Measurements from ENCODE around the gene MMP7. TPM values are rescaled to one million over a fixed set of nuclear protein-coding genes. Genes with fewer than 3 reads are reported as not detected.
"Not testable (repeated sequence)": the region's sequence is repeated elsewhere in the genome, so short reads cannot be mapped to it uniquely, and the experiment has no call there.

The MMP7 gene
- polyA plus RNA-seq, 2 donors: 0.10 to 0.42 TPM

GRCh38 chr11:102502831-102503230 is 27.7 kb downstream of the MMP7 start:
- not testable (repeated sequence) for H3K4me1 ChIP-seq (ENCODE audit: control insufficient read depth in 2 of 2, insufficient read depth in 2 of 2, low read length in 1 of 2); H3K36me3 ChIP-seq (ENCODE audit: control insufficient read depth in 2 of 2, insufficient read depth in 2 of 2, low read length in 1 of 2); H3K27ac ChIP-seq (ENCODE audit: low read depth in 2 of 2, low read length in 1 of 2); H3K9me3 ChIP-seq (ENCODE audit: control insufficient read depth in 2 of 2, insufficient read depth in 1 of 2, low read depth in 1 of 2, low read length in 1 of 2); H3K27me3 ChIP-seq (ENCODE audit: control insufficient read depth in 1 of 2, insufficient read depth in 2 of 2, low read length in 2 of 2); H3K4me3 ChIP-seq (ENCODE audit: low read depth in 1 of 2, low read length in 2 of 2)
- WGBS, 2 donors: 88 to 94% methylated on average over 3 of the region's 3 CpGs

- no peak overlapping the region for H3K4me3 ChIP-seq (ENCODE audit: low read depth in 1 of 2, low read length in 2 of 2)
- no peaks in the 10 kb centered on the region for H3K9me3 ChIP-seq (ENCODE audit: control insufficient read depth in 2 of 2, insufficient read depth in 1 of 2, low read depth in 1 of 2, low read length in 1 of 2)
- H3K36me3 ChIP-seq (ENCODE audit: control insufficient read depth in 2 of 2, insufficient read depth in 2 of 2, low read length in 1 of 2): no peaks in the 10 kb centered on the region
- H3K27me3 ChIP-seq (ENCODE audit: control insufficient read depth in 1 of 2, insufficient read depth in 2 of 2, low read length in 2 of 2): no peaks in the 10 kb centered on the region
- no peaks in the 10 kb centered on the region for H3K4me1 ChIP-seq (ENCODE audit: control insufficient read depth in 2 of 2, insufficient read depth in 2 of 2, low read length in 1 of 2)
- 74 to 77% methylated on average over 2 of the region's 2 CpGs for WGBS, 2 donors
- H3K27ac ChIP-seq (ENCODE audit: low read depth in 2 of 2, low read length in 1 of 2): no peak overlapping the region
Observed at GRCh38 chr11:102500829-102501228, 29.7 kb downstream of the MMP7 start.

- no peaks in the 10 kb centered on the region for H3K4me1 ChIP-seq (ENCODE audit: control insufficient read depth in 2 of 2, insufficient read depth in 2 of 2, low read length in 1 of 2)
- no peaks in the 10 kb centered on the region for H3K27me3 ChIP-seq (ENCODE audit: control insufficient read depth in 1 of 2, insufficient read depth in 2 of 2, low read length in 2 of 2)
- no peaks in the 10 kb centered on the region for H3K9me3 ChIP-seq (ENCODE audit: control insufficient read depth in 2 of 2, insufficient read depth in 1 of 2, low read depth in 1 of 2, low read length in 1 of 2)
- 34 to 50% methylated on average over 2 of the region's 2 CpGs for WGBS, 2 donors
- H3K27ac ChIP-seq (ENCODE audit: low read depth in 2 of 2, low read length in 1 of 2): no peak overlapping the region
- H3K4me3 ChIP-seq (ENCODE audit: low read depth in 1 of 2, low read length in 2 of 2): no peak overlapping the region
- no peaks in the 10 kb centered on the region for H3K36me3 ChIP-seq (ENCODE audit: control insufficient read depth in 2 of 2, insufficient read depth in 2 of 2, low read length in 1 of 2)
Observed at GRCh38 chr11:102499931-102500330, 30.6 kb downstream of the MMP7 start.

GRCh38 chr11:102499151-102499550 is 31.4 kb downstream of the MMP7 start:
- H3K27ac ChIP-seq (ENCODE audit: low read depth in 2 of 2, low read length in 1 of 2): no peak overlapping the region
- WGBS, 2 donors: 94 to 96% methylated on average over 3 of the region's 3 CpGs
- H3K4me3 ChIP-seq (ENCODE audit: low read depth in 1 of 2, low read length in 2 of 2): no peak overlapping the region

GRCh38 chr11:102497061-102497460 is 33.5 kb downstream of the MMP7 start:
- no peak overlapping the region for H3K4me3 ChIP-seq (ENCODE audit: low read depth in 1 of 2, low read length in 2 of 2)
- no peaks in the 10 kb centered on the region for H3K9me3 ChIP-seq (ENCODE audit: control insufficient read depth in 2 of 2, insufficient read depth in 1 of 2, low read depth in 1 of 2, low read length in 1 of 2)
- H3K4me1 ChIP-seq (ENCODE audit: control insufficient read depth in 2 of 2, insufficient read depth in 2 of 2, low read length in 1 of 2): no peaks in the 10 kb centered on the region
- no peak overlapping the region for H3K27ac ChIP-seq (ENCODE audit: low read depth in 2 of 2, low read length in 1 of 2)
- H3K27me3 ChIP-seq (ENCODE audit: control insufficient read depth in 1 of 2, insufficient read depth in 2 of 2, low read length in 2 of 2): no peaks in the 10 kb centered on the region
- WGBS, 2 donors: 81 to 91% methylated on average over 4 of the region's 4 CpGs
- no peaks in the 10 kb centered on the region for H3K36me3 ChIP-seq (ENCODE audit: control insufficient read depth in 2 of 2, insufficient read depth in 2 of 2, low read length in 1 of 2)

More at GRCh38 chr11:102499151-102499550, 31.4 kb downstream of the MMP7 start:
- no peaks in the 10 kb centered on the region for H3K36me3 ChIP-seq (ENCODE audit: control insufficient read depth in 2 of 2, insufficient read depth in 2 of 2, low read length in 1 of 2)
- no peaks in the 10 kb centered on the region for H3K27me3 ChIP-seq (ENCODE audit: control insufficient read depth in 1 of 2, insufficient read depth in 2 of 2, low read length in 2 of 2)
- H3K4me1 ChIP-seq (ENCODE audit: control insufficient read depth in 2 of 2, insufficient read depth in 2 of 2, low read length in 1 of 2): no peaks in the 10 kb centered on the region
- H3K9me3 ChIP-seq (ENCODE audit: control insufficient read depth in 2 of 2, insufficient read depth in 1 of 2, low read depth in 1 of 2, low read length in 1 of 2): no peaks in the 10 kb centered on the region

GRCh38 chr11:102495161-102496042 is 35.1 kb downstream of the MMP7 start:
- H3K4me1 ChIP-seq (ENCODE audit: control insufficient read depth in 2 of 2, insufficient read depth in 2 of 2, low read length in 1 of 2): no peaks in the 10 kb centered on the region
- no peak overlapping the region for H3K4me3 ChIP-seq (ENCODE audit: low read depth in 1 of 2, low read length in 2 of 2)
- H3K36me3 ChIP-seq (ENCODE audit: control insufficient read depth in 2 of 2, insufficient read depth in 2 of 2, low read length in 1 of 2): no peaks in the 10 kb centered on the region
- no peaks in the 10 kb centered on the region for H3K27me3 ChIP-seq (ENCODE audit: control insufficient read depth in 1 of 2, insufficient read depth in 2 of 2, low read length in 2 of 2)
- 32 to 34% methylated on average over 12 of the region's 12 CpGs for WGBS, 2 donors
- H3K9me3 ChIP-seq (ENCODE audit: control insufficient read depth in 2 of 2, insufficient read depth in 1 of 2, low read depth in 1 of 2, low read length in 1 of 2): no peaks in the 10 kb centered on the region
- H3K27ac ChIP-seq (ENCODE audit: low read depth in 2 of 2, low read length in 1 of 2): no peak overlapping the region

GRCh38 chr11:102494216-102494615 is 36.3 kb downstream of the MMP7 start:
- no peaks in the 10 kb centered on the region for H3K4me1 ChIP-seq (ENCODE audit: control insufficient read depth in 2 of 2, insufficient read depth in 2 of 2, low read length in 1 of 2)
- 55 to 56% methylated on average over 6 of the region's 6 CpGs for WGBS, 2 donors
- no peak overlapping the region for H3K27ac ChIP-seq (ENCODE audit: low read depth in 2 of 2, low read length in 1 of 2)
- H3K36me3 ChIP-seq (ENCODE audit: control insufficient read depth in 2 of 2, insufficient read depth in 2 of 2, low read length in 1 of 2): no peaks in the 10 kb centered on the region
- no peaks in the 10 kb centered on the region for H3K27me3 ChIP-seq (ENCODE audit: control insufficient read depth in 1 of 2, insufficient read depth in 2 of 2, low read length in 2 of 2)
- no peaks in the 10 kb centered on the region for H3K9me3 ChIP-seq (ENCODE audit: control insufficient read depth in 2 of 2, insufficient read depth in 1 of 2, low read depth in 1 of 2, low read length in 1 of 2)
- H3K4me3 ChIP-seq (ENCODE audit: low read depth in 1 of 2, low read length in 2 of 2): no peak overlapping the region

GRCh38 chr11:102493524-102493923 is 37.0 kb downstream of the MMP7 start:
- Histone ChIP-seq H3K9me3 (ENCODE audit: control insufficient read depth in 2 of 2, insufficient read depth in 1 of 2, low read depth in 1 of 2, low read length in 1 of 2) (no peaks in the 10 kb centered on the region), H3K36me3 (ENCODE audit: control insufficient read depth in 2 of 2, insufficient read depth in 2 of 2, low read length in 1 of 2) (no peaks in the 10 kb centered on the region), H3K27me3 (ENCODE audit: control insufficient read depth in 1 of 2, insufficient read depth in 2 of 2, low read length in 2 of 2) (no peaks in the 10 kb centered on the region), H3K4me3 (ENCODE audit: low read depth in 1 of 2, low read length in 2 of 2) (no peak overlapping the region), H3K4me1 (ENCODE audit: control insufficient read depth in 2 of 2, insufficient read depth in 2 of 2, low read length in 1 of 2) (no peaks in the 10 kb centered on the region), H3K27ac (ENCODE audit: low read depth in 2 of 2, low read length in 1 of 2) (no peak overlapping the region)
- 62% methylated on average over 5 of the region's 5 CpGs for WGBS, 2 donors

GRCh38 chr11:102491969-102492368 is 38.6 kb downstream of the MMP7 start:
- no peaks in the 10 kb centered on the region for H3K36me3 ChIP-seq (ENCODE audit: control insufficient read depth in 2 of 2, insufficient read depth in 2 of 2, low read length in 1 of 2)

More at GRCh38 chr11:102491969-102492368, 38.6 kb downstream of the MMP7 start:
- no peak overlapping the region for H3K27ac ChIP-seq (ENCODE audit: low read depth in 2 of 2, low read length in 1 of 2)
- H3K4me3 ChIP-seq (ENCODE audit: low read depth in 1 of 2, low read length in 2 of 2): no peak overlapping the region
- no peaks in the 10 kb centered on the region for H3K27me3 ChIP-seq (ENCODE audit: control insufficient read depth in 1 of 2, insufficient read depth in 2 of 2, low read length in 2 of 2)
- no peaks in the 10 kb centered on the region for H3K9me3 ChIP-seq (ENCODE audit: control insufficient read depth in 2 of 2, insufficient read depth in 1 of 2, low read depth in 1 of 2, low read length in 1 of 2)
- WGBS, 2 donors: 89 to 92% methylated on average over 2 of the region's 2 CpGs
- no peaks in the 10 kb centered on the region for H3K4me1 ChIP-seq (ENCODE audit: control insufficient read depth in 2 of 2, insufficient read depth in 2 of 2, low read length in 1 of 2)
